Measurements from ENCODE around the gene CAPZB. TPM values are rescaled to one million over a fixed set of nuclear protein-coding genes. Genes with fewer than 3 reads are reported as not detected.

CAPZB gene
- 292 and 312 TPM in 2 replicates for polyA plus RNA-seq (2011; rRNA removed)
- polyA minus RNA-seq (2011; rRNA and poly(A)+ RNA removed) = 164 and 172 TPM in 2 replicates

- peaks cover 3% of the 10 kb centered on the region; the same call in 1 of the 2 replicates for H3K9me3 ChIP-seq (ENCODE audit: control insufficient read depth, insufficient read depth, low read length)
- peak; percentile 49 for DNase-seq (ENCODE audit: low read depth, low spot score)
- TF ChIP-seq CTCF (IDR thresholded peaks at IDR 0.05; ENCODE audit: low read depth, low read length) = no peak
- H3K4me3 ChIP-seq (ENCODE audit: low read depth, low read length) = peak within 1 kb of the TSS; percentile 94
- H3K27ac ChIP-seq (ENCODE audit: low read depth, low read length) = peak within 1 kb of the TSS; percentile 78
- H3K27me3 ChIP-seq (ENCODE audit: control insufficient read depth, insufficient read depth, low read length) = no peaks in the 10 kb centered on the region
- POLR2A ChIA-PET = interaction anchor here (0.5 to 0.6 kb wide), 3 partner anchors 9 to 125 kb away, joined by 4 to 6 read pairs (median 5); no protein-coding TSS in a partner anchor
- CTCF ChIA-PET = interaction anchor here (0.5 to 1.5 kb wide), 4 partner anchors 165 to 230 kb away, joined by 3 to 10 read pairs (median 6); no protein-coding TSS in a partner anchor
Measured at GRCh38 chr1:19485362-19486187, at the start of gene CAPZB. TSS of gene CAPZB (minus strand) at chr1:19485539. CDS start at chr1:19485438, 101 bp downstream.

GRCh38 chr1:19534281-19534680, 48.9 kb upstream of the CAPZB start:
- CTCF ChIA-PET = no interaction called here
- POLR2A ChIA-PET = no interaction called here
- H3K4me3 ChIP-seq (ENCODE audit: low read depth, low read length) = no peak overlapping the region
- no peaks in the 10 kb centered on the region for H3K27me3 ChIP-seq (ENCODE audit: control insufficient read depth, insufficient read depth, low read length)
- peaks cover 17% of the 10 kb centered on the region for H3K9me3 ChIP-seq (ENCODE audit: control insufficient read depth, insufficient read depth, low read length)
- no peak for TF ChIP-seq CTCF (IDR thresholded peaks at IDR 0.05; ENCODE audit: low read depth, low read length)
- H3K27ac ChIP-seq (ENCODE audit: low read depth, low read length) = no peak overlapping the region
- DNase-seq (ENCODE audit: low read depth, low spot score) = no peak

GRCh38 chr1:19533626-19534025, 48.3 kb upstream of the CAPZB start:
- H3K27ac ChIP-seq (ENCODE audit: low read depth, low read length) = no peak overlapping the region
- no peak for TF ChIP-seq CTCF (IDR thresholded peaks at IDR 0.05; ENCODE audit: low read depth, low read length)
- ChIA-PET CTCF (no interaction called here), POLR2A (no interaction called here)
- no peak overlapping the region for H3K4me3 ChIP-seq (ENCODE audit: low read depth, low read length)
- H3K9me3 ChIP-seq (ENCODE audit: control insufficient read depth, insufficient read depth, low read length) = peaks cover 17% of the 10 kb centered on the region
- no peak for DNase-seq (ENCODE audit: low read depth, low spot score)
- no peaks in the 10 kb centered on the region for H3K27me3 ChIP-seq (ENCODE audit: control insufficient read depth, insufficient read depth, low read length)

- TF ChIP-seq CTCF (IDR thresholded peaks at IDR 0.05; ENCODE audit: low read depth, low read length) = no peak
- CTCF ChIA-PET = no interaction called here
Measured at GRCh38 chr1:19532519-19532918, 47.2 kb upstream of the CAPZB start.

GRCh38 chr1:19529664-19530063, 44.3 kb upstream of the CAPZB start:
- CTCF ChIA-PET = interaction anchor here (0.7 kb wide), 2 partner anchors 51 to 151 kb away, joined by 4 to 7 read pairs; no protein-coding TSS in a partner anchor
- no peak for DNase-seq (ENCODE audit: low read depth, low spot score)
- Histone ChIP-seq H3K27me3 (ENCODE audit: control insufficient read depth, insufficient read depth, low read length) (no peaks in the 10 kb centered on the region), H3K9me3 (ENCODE audit: control insufficient read depth, insufficient read depth, low read length) (peaks cover 7% of the 10 kb centered on the region; the same call in 1 of the 2 replicates), H3K27ac (ENCODE audit: low read depth, low read length) (no peak overlapping the region), H3K4me3 (ENCODE audit: low read depth, low read length) (no peak overlapping the region)
- TF ChIP-seq CTCF (IDR thresholded peaks at IDR 0.05; ENCODE audit: low read depth, low read length) = no peak
- POLR2A ChIA-PET = no interaction called here

More at GRCh38 chr1:19532519-19532918, 47.2 kb upstream of the CAPZB start:
- no peak overlapping the region for H3K27ac ChIP-seq (ENCODE audit: low read depth, low read length)
- peaks cover 17% of the 10 kb centered on the region for H3K9me3 ChIP-seq (ENCODE audit: control insufficient read depth, insufficient read depth, low read length)
- H3K27me3 ChIP-seq (ENCODE audit: control insufficient read depth, insufficient read depth, low read length) = no peaks in the 10 kb centered on the region
- POLR2A ChIA-PET = no interaction called here
- peak; percentile 7 for DNase-seq (ENCODE audit: low read depth, low spot score)
- H3K4me3 ChIP-seq (ENCODE audit: low read depth, low read length) = no peak overlapping the region
